ES-I3 (cell line): ENCODE data around the gene ATP8A1.

Experiments used
- H3K36me3 ChIP-seq: 2 replicates; pipeline ENCODE4 v1.6.1; 2013; ENCODE audit warnings: mild to moderate bottlenecking, low read length, control low read depth, moderate library complexity; ENCODE audit not compliant: insufficient read depth
- H3K4me1 ChIP-seq: 2 replicates; pipeline ENCODE4 v1.6.1; 2013; ENCODE audit warnings: mild to moderate bottlenecking, control low read depth, low read length; ENCODE audit not compliant: insufficient read depth
- H3K9ac ChIP-seq: 2 replicates; pipeline ENCODE4 v1.6.1; 2013; ENCODE audit warnings: low read depth, mild to moderate bottlenecking, low read length, moderate library complexity
- H3K9me3 ChIP-seq: 2 replicates; pipeline ENCODE4 v1.6.1; 2013; ENCODE audit warnings: mild to moderate bottlenecking, low read length, moderate library complexity; ENCODE audit not compliant: control insufficient read depth, insufficient read depth

The ATP8A1 gene

DNA sequence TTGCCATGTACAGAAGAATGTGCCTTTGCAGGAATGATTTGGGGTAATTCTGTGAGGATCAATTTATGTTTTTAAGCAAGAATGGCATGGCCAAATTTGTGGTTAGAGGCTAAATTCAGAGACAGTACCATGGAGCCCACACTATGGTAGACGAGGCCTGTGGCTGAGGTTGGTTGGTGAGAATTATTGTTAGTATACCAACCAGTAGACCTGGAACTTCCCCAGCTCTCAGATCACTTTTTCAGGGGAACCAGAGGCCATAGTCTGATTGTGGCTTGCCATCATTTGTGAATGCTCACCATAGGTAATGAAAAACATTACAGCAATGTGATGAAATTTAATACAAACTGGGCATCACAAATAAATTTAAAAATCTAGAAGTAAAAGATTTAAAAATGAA lies 203.3 kb downstream of the ATP8A1 start:
- H3K4me1 ChIP-seq = peaks cover 28% of the 10 kb centered on the region

DNA sequence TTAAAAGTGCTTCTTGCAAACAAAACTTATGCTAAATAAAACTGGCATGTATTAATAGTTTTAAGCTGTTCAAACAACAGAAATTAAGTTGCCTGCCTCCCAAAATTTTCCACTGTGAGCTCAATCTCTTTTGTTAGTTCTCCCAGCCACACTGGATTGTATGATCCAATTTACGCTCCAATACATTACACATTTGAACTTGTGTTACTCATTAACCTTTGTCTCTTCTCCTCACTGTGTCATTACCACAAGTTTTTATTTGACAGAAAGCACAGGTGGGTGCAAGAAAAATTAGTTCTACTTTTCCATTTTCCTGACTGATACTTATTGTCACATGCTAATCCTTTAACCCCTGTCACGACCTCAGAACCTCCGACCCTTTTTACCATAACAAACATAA lies 204.1 kb downstream of the ATP8A1 start:
- H3K9me3 ChIP-seq = no peaks in the 10 kb centered on the region
- peaks cover 20% of the 10 kb centered on the region for H3K4me1 ChIP-seq
- H3K9ac ChIP-seq = no peak overlapping the region
- H3K36me3 ChIP-seq = no peaks in the 10 kb centered on the region

More for the DNA sequence above, 203.3 kb downstream of the ATP8A1 start:
- no peak overlapping the region for H3K9ac ChIP-seq
- no peaks in the 10 kb centered on the region for H3K9me3 ChIP-seq
- no peaks in the 10 kb centered on the region for H3K36me3 ChIP-seq

- Histone ChIP-seq H3K9me3 (no peaks in the 10 kb centered on the region), H3K4me1 (no peaks in the 10 kb centered on the region), H3K36me3 (no peaks in the 10 kb centered on the region), H3K9ac (no peak overlapping the region)
These were observed 210.1 kb downstream of the ATP8A1 start for GRCh38 chr4:42446823-42447222.

- Histone ChIP-seq H3K36me3 (no peaks in the 10 kb centered on the region), H3K9me3 (no peaks in the 10 kb centered on the region), H3K4me1 (no peaks in the 10 kb centered on the region), H3K9ac (no peak overlapping the region)
These were observed 211.9 kb downstream of the ATP8A1 start for GRCh38 chr4:42445038-42445437.

GRCh38 chr4:42442601-42443000 lies 214.3 kb downstream of the ATP8A1 start:
- Histone ChIP-seq H3K9me3 (no peaks in the 10 kb centered on the region), H3K9ac (no peak overlapping the region), H3K4me1 (no peaks in the 10 kb centered on the region), H3K36me3 (no peaks in the 10 kb centered on the region)

DNA sequence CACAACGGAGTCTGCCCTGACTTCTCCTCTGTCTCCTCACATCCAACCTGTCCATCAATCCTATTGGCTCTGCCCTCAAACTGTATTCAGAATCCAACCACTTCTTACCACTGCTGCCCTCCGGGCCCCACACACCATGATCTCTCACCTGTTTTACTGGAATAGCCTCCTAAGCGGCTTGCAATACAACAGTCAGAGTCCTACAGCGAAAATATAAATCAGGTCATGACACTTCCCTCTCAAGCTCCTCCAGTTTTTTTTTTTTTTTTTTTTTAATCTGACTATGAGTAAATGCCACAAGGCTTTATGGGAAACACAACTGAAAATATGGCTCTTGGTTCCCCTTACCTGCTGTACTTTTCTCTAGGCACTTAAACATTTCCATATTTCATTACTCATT lies 216.8 kb downstream of the ATP8A1 start:
- H3K9me3 ChIP-seq = no peaks in the 10 kb centered on the region
- H3K36me3 ChIP-seq = no peaks in the 10 kb centered on the region
- H3K9ac ChIP-seq = no peak overlapping the region
- no peaks in the 10 kb centered on the region for H3K4me1 ChIP-seq

DNA sequence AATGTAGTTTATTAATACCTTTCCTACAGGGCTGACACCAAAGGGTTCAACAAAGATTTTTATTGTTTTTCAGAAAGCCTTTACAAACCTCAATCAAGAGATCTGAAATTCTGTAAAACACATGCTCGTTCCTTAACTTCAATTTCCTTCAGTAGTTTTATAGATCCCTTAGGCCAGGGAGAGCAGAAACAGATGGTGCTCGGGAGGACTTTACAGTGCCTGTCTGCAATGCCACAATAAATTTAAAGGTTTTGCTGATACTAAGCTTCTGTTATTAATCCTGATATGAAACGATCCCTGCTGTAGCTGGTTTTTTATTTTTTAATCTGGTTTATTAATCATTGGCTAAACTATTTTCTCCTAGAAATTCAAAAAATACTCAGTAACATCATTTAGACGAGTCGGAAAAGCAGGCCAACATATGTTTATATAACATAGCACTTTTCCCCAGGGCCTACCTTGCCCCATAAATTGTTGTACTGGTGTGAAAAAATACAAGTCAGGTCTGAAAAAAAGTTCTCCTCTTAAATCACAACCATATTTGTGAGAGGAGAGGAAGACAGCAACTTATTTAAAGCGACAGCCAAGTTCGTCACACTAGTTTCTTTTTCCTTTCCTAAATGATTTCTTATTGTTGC lies 219.9 kb downstream of the ATP8A1 start:
- H3K9me3 ChIP-seq = no peaks in the 10 kb centered on the region
- H3K9ac ChIP-seq = no peak overlapping the region
- H3K4me1 ChIP-seq = no peaks in the 10 kb centered on the region
- H3K36me3 ChIP-seq = no peaks in the 10 kb centered on the region

- Histone ChIP-seq H3K9ac (no peak overlapping the region), H3K4me1 (peaks cover 25% of the 10 kb centered on the region), H3K36me3 (no peaks in the 10 kb centered on the region), H3K9me3 (no peaks in the 10 kb centered on the region)
These were observed 228.9 kb downstream of the ATP8A1 start for GRCh38 chr4:42428036-42428435.

DNA sequence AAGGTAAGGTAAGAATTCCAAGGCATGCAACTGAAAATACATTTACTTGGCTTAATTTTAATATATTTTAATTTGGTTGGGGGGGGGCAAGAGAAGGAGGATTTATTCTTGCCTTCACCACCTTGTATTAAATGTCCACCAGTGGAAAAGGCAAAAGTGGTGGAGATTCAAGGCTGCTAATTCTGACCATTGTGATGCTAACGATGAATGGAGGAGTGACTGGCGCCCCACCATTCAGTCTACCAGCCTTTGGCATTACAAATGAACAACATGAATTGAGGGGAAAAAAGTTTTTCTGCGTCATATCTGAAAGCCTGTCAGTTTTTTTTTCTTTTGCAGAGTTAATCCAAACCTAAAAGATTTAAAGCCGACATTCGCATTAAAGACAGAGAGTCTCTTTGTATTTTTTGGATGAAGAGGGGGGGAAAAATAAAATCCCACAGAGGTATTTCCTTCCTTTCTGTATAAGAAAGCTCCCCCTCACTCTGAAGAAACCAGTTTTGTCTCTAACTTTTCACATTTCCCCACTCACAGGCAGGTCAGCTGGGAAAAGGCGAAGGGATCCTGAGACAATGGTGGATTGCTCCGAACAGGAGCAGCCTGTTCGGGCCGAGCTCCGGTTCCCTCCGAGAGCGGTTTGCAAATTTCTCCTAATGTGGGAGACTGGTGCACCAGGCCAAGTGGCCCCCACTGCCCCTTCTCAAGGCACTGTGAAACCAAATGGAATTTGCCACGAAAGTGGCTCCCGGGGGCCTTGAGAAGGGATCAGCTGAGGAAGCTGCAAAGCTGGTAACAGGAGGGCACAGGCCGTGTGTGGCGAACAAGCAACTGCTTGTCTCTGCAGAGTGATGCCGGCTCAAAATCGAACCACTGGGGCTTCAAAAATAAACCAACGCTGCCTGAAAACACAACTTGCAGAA lies 231.5 kb downstream of the ATP8A1 start:
- peak overlapping the region; percentile 13; the same call in 1 of the 2 replicates for H3K9ac ChIP-seq
- no peaks in the 10 kb centered on the region for H3K36me3 ChIP-seq
- no peaks in the 10 kb centered on the region for H3K9me3 ChIP-seq
- H3K4me1 ChIP-seq = peaks cover 26% of the 10 kb centered on the region

DNA sequence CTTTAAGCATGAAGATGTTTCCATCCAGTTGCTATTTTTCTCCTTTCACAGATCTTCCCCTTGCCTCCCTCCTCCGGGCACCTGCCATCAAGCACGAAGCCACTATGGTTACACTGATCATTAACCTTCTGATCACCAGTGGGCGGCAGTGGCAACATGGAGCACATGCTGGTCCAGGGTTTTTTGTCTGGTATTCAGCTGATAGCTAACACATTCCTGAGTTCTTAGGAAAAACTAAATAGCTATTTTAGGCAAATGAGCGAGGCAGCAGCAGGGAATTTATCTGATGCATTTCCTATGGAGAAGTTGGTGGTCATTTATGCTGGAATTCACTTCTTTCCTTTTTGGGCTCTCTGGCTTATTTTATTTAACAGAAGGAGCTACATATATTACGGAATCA lies 236.8 kb downstream of the ATP8A1 start:
- Histone ChIP-seq H3K4me1 (peaks cover 17% of the 10 kb centered on the region), H3K9me3 (no peaks in the 10 kb centered on the region), H3K36me3 (no peaks in the 10 kb centered on the region), H3K9ac (no peak overlapping the region)

DNA sequence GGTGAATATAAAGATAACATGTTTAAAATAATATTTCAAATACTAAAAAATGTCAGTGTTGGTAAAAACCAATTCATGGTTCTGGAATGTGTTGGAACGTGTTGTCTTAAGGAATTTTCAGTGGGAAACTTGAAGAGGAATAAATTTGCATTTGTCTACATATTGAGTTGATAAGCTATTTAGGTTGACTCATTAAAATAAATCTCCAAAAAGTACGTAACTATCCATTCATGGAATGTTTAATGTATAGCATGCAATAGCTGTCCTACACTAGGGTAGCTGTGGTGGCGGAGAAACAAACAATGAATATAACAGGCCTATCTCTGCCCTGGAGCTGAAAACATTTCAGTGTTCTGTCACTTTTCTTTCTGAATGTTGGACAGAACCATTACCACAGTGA lies 239.4 kb downstream of the ATP8A1 start:
- Histone ChIP-seq H3K9ac (no peak overlapping the region), H3K36me3 (no peaks in the 10 kb centered on the region), H3K9me3 (no peaks in the 10 kb centered on the region), H3K4me1 (peaks cover 14% of the 10 kb centered on the region)

DNA sequence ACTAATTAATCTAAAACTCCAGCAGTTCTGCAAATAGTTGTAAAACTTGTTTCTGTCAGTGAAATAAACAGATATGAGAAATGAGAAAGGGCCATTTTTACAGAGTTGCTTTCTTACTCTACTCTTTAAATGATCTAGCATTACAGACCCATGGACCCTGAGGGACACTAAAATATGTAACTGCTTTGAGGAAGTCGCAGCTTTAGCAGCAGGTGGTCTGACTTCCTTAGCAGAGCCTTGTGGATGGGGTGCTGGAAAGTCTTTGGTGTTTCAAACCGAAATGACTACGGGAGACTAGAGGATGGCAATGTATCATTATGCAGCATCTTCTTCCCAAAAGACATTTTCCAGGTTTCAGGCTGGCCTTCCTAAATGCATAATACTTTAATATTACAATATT lies 240.9 kb downstream of the ATP8A1 start:
- Histone ChIP-seq H3K4me1 (peaks cover 27% of the 10 kb centered on the region), H3K9me3 (no peaks in the 10 kb centered on the region), H3K9ac (no peak overlapping the region), H3K36me3 (no peaks in the 10 kb centered on the region)

GRCh38 chr4:42415281-42415680 lies 241.6 kb downstream of the ATP8A1 start:
- Histone ChIP-seq H3K9ac (no peak overlapping the region), H3K36me3 (no peaks in the 10 kb centered on the region), H3K4me1 (peaks cover 32% of the 10 kb centered on the region), H3K9me3 (no peaks in the 10 kb centered on the region)

DNA sequence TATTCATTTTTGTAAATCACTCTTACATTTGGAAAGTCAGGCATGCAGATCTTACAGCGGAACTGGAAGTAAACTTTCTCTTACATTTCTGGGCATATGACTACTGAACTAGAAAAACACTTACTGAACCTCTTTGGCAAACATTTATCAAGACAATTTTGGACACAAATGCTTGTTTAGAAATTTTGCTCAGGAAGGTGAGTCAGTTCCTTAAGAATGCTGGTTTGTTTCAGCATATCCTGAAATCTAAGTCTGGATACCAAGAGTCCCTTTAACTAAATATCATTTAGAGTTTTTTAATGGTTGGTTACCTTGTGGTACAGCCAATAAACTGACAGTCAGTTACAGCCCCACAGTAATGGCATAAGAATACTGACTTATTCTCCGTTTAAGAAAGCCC lies 244.7 kb downstream of the ATP8A1 start:
- Histone ChIP-seq H3K9ac (no peak overlapping the region), H3K4me1 (peaks cover 30% of the 10 kb centered on the region)

GRCh38 chr4:42411803-42412202 lies 245.1 kb downstream of the ATP8A1 start:
- Histone ChIP-seq H3K9ac (no peak overlapping the region), H3K4me1 (peaks cover 30% of the 10 kb centered on the region), H3K36me3 (no peaks in the 10 kb centered on the region), H3K9me3 (no peaks in the 10 kb centered on the region)

More for the DNA sequence above, 244.7 kb downstream of the ATP8A1 start:
- H3K36me3 ChIP-seq = no peaks in the 10 kb centered on the region
- no peaks in the 10 kb centered on the region for H3K9me3 ChIP-seq
